T47D (cell line): ENCODE results near the gene BTRC.
"Not testable (repeated sequence)": the region's sequence is repeated elsewhere in the genome, so short reads cannot be mapped to it uniquely, and the experiment has no call there.

ENCODE experiments used
- DNase-seq, 2 experiments: peaks; one replicate each; pipeline versions ENCODE4 v3.0.0 to v3.0.0-alpha.2; 2011 to 2012; ENCODE audit warnings: low read depth in 1 of 2, low spot score in 1 of 2
- JUND ChIP-seq: IDR thresholded peaks from 2 replicates; pipeline ENCODE4 v1.6.1; 2012; ENCODE audit warnings: low read depth
- in situ Hi-C: cut with HindIII; loops from 2 replicates; pipeline ENCODE4 v1.10.0; 2016; ENCODE audit warnings: low sequenced_read_pairs, low pct_unique_long_range_greater_than_20kb

BTRC gene

DNA sequence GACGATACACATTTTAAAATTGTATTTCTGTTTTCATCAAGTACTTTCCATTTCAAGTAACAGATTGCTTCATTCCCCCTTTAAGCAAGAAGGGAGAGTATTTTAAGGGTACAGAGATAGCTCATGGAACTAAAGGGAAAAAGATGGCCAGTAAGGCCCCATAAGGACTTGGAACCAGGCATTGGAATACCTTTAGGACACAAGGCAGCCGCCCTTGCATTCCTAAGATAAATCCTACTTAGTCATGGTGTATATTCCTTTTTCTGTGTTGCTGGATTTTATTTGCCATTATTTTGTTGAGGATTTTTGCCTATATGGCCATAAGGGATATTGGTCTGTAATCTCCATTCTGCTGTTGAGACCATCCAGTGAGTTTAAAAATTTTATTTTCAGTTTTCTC lies 49.2 kb downstream of the BTRC start:
- in situ Hi-C loops = no loop called here
- no peak for TF ChIP-seq JUND
- DNase-seq = no peak

DNA sequence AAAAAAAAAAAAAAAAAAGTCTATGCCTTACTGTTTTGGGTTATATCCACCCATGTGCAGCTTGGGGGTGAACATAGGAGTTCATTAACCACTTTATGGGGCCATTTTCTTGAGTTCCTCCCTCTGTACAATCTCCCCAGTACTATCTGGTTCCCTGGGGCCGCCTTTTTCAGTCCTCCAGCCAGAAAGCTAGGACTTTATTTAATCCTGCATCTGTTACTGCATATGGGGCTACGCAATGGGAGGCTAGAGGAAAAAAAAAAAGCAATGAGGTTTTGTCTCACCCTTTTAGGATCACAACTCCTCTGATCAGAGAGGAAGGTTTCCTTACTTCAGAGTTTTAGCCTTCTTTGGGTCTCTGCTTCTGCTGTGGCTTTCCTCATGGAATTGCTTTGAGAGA lies 51.0 kb downstream of the BTRC start:
- in situ Hi-C loops = no loop called here
- TF ChIP-seq JUND = no peak
- no peak for DNase-seq

DNA sequence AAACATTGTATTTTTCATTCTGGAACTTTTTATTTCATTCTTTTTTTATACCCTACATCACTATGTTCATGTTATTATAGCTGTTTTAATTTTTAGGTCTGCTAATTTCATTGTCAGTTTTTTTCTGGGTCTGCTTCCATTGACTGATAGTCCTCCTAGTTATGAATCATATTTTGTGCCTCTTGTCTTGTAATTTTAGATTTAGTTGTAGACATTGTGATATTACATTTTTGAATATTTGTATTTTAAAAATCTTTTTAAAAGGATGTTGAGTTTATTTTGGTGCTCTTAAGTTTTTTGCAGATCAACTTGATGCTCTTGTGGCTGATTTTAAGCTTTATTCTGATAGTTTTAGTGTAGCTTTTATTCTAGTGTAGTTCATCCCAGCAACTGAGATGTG lies 57.6 kb downstream of the BTRC start:
- no peak for TF ChIP-seq JUND
- in situ Hi-C loops = no loop called here
- no peak for DNase-seq

DNA sequence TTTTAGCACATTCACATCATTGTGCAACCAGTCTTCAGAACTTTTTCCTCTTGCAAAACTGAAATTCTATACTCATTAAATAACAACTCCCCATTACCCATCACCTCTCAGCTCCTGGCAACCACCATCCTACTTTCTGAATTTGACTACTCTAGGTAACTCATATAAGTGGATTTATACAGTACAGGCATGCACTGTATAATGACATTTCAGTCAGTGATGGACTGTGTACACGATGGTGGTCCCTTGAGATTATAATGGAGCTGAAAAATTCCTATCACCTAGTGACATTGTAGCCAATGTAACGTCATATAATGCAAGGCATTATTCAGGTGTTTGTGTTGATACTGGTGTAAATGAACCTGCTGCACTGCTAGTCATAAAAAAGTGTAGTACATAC lies 60.1 kb downstream of the BTRC start:
- in situ Hi-C loops = no loop called here
- DNase-seq = no peak
- TF ChIP-seq JUND = no peak

DNA sequence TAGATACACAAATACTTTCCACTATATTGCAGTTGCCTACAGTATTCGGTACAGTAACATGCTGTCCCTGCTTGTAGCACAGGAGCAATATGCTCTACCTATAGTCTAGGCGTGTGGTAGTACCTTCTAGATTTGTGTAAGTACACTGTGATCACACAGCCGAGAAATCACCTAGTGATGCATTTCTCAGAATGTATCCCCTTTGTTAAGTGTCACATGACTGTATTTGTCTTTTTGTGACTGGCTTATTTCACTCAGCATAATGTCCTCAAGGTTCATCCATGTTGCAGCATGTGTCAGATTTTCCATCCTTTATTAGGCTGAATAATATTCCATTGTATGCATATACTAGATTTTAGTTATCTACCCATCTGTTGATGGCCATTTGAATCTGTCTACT lies 61.9 kb downstream of the BTRC start:
- in situ Hi-C loops = no loop called here
- no peak for DNase-seq
- no peak for TF ChIP-seq JUND

DNA sequence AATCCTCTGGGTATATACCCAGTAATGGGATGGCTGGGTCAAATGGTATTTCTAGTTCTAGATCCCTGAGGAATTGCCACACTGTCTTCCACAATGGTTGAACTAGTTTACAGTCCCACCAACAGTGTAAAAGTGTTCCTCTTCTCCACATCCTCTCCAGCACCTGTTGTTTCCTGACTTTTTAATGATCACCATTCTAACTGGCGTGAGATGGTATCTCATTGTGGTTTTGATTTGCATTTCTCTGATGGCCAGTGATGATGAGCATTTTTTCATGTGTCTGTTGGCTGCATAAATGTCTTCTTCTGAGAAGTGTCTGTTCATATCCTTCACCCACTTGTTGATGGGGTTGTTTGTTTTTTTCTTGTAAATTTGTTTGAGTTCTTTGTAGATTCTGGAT lies 68.0 kb downstream of the BTRC start:
- in situ Hi-C loops, DNase-seq: not testable (repeated sequence)

DNA sequence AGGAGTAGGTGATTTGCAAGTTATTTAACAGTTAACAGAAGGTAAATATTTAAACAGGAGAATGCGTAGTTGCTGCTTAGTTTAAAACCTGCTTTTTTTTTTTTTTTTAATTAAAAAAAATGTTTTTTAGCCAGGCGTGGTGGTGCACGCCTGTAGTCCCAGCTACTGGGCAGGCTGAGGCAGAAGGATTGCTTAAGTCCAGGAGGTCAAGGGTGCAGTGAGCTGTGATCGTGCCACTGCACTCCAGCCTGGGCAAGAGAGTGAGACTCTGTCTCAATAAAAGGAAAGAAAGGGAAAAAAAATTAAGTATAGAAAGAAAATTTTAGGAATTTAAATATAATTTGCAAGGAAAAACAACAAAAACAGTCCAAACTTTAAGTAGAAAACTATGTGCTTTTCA lies 71.6 kb downstream of the BTRC start:
- no peak for DNase-seq
- in situ Hi-C loops = no loop called here

DNA sequence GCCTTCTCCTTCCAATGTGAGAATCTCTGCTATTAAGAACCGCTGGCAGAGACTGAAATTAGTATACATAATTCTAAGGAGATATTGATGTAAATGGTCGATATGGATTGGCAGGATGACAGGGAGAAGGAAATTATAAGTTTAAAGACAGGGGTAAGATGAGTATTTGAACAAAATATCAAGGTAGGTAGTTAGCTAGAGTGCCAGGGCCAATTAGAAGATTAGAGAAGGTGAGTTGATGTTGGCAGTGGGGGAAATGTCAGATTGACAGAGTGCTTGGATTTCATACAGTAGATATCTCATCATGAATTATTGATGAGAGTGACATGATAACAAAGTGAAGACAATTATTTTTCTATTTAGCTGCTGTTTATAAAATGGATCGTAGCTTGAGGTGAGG lies 74.1 kb downstream of the BTRC start:
- no peak for TF ChIP-seq JUND
- no peak for DNase-seq
- in situ Hi-C loops = no loop called here

More for the DNA sequence above, 71.6 kb downstream of the BTRC start:
- TF ChIP-seq JUND = no peak

DNA sequence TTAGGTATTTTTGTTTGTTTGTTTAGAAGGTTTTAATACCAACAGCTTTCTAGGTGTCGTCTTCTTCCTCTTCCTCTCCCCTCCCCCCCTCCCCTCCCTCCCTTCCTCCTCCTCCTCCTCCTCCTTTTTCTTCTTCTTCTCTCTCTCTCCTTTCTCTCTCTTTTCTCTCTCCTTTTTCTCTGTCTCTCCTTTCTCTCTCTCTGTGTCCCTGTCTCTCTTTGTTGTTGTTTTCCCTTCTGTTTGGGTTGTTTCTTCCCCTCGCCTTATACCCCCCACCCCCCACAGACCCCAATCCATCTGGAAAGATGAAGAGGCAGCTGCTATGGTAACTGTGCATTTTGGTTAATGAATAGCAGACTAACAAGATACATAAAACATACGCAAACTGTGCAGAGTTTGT lies 75.5 kb downstream of the BTRC start:
- in situ Hi-C loops = no loop called here
- TF ChIP-seq JUND = no peak

DNA sequence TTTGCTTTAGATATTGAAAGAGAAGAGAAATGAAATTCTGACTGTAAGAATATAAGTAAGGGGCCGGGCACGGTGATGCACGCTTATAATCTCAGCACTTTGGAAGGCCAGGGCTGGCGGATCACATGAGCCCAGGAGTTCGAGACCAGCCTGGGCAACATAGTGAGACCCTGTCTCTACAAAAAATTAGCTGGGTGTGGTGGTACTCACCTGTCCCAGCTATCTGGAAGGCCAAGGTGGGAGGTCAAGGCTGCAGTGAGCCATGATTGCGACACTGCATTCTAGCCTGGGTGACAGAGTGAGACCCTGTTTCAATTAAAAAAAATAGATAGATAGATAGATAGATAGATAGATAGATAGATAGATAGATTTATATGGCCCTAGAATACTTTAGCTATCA lies 82.3 kb downstream of the BTRC start:
- in situ Hi-C loops = no loop called here
- no peak for TF ChIP-seq JUND
- no peak for DNase-seq

More for the DNA sequence above, 75.5 kb downstream of the BTRC start:
- DNase-seq = no peak

DNA sequence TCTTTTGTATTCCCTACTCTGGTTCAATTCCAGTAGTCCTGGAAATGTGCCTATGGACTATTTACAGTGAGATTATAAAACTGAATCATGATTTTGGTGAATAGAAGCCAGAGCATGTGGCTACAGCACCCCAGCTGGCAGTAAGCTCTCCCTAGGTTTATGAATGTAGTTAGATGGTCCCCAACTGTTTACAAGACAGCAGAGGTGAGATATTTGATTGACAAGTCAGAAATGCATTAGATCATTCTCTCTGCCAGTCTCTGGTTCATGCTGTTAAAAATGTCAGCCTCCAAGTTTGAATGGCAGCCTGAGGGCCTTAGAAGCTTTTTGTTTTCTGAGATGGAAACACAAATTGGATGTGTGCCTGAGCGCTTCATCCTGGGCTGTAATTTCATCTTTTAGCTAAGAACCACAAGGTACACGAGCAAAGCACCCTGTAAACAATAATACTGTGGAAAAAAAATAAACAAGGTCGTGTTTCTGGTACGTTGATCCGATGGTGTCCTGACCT lies 85.0 kb downstream of the BTRC start:
- in situ Hi-C loops = no loop called here
- DNase-seq = peak; percentile 26 to 34
- no peak for TF ChIP-seq JUND

DNA sequence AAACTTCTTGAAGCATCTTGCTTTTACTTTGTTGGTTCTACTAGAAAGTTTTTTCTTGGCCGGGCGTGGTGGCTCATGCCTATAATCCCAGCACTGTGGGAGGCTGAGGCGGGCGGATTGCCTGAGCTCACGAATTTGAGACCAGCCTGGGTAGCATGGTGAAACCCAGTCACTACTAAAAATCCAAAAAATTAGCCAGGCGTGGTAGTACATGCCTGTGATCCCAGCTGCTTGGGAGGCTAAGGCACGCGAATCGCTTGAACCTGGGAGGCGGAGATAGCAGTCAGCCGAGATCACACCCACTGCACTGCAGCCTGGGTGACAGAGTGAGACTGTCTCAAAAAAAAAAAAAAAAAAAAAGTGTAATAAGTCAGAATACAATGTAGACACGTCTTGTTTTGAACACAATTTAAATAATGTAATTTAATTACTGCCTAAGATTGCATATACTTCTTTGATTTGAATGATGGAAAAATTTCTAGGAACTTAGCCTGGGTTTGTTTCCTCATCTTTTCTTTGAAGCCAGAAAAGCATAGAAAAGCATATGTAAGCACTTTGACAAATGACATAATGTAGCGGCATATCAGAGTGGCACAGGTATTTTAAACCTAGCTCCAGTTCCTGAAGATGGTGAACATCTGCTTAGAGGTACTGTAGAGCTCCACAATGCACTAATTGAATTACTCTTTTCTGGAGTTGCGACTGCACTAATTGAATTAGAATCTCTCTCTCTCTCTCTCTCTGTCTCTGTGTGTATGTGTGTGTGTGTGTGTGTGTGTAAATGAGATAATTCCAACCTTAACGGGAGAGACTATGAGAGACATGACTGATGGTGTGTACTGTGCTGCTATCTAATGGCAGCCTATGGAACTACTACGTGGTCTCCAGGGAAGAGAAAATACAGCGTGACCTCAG lies 87.8 kb downstream of the BTRC start:
- DNase-seq = peak; percentile 34 to 85
- TF ChIP-seq JUND = no peak
- in situ Hi-C loops = no loop called here

DNA sequence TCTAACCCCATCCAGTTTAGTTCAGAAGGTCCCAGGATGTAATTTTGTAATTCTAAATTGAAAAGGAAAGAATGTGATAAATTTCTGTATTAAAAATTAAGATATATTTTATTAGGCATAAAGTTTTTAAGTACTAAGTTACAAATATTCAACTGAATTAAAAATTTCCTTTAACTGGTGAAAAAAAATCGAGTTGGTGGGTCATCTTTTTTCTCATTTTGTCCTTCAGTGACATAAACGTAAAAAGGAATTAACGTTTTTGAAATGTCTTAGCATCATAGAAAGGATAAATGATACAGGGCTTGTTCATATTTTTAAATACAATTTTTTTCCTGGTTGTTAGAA lies 88.5 kb downstream of the BTRC start:
- TF ChIP-seq JUND = no peak
- no peak for DNase-seq
- in situ Hi-C loops = no loop called here
